ENCODE results near the gene KHSRP. TPM values are rescaled to one million over a fixed set of nuclear protein-coding genes. Genes with fewer than 3 reads are reported as not detected.

The KHSRP gene
- total and polyA plus RNA-seq, 2 of the 13 experiments (the other 11 are each of a cell fraction or from before 2014, with no cell fraction given), result 72.1 to 129 TPM

GRCh38 chr19:6384381-6384780, 40.2 kb downstream of the KHSRP start (continued):
- TF ChIP-seq, protein P1, sequence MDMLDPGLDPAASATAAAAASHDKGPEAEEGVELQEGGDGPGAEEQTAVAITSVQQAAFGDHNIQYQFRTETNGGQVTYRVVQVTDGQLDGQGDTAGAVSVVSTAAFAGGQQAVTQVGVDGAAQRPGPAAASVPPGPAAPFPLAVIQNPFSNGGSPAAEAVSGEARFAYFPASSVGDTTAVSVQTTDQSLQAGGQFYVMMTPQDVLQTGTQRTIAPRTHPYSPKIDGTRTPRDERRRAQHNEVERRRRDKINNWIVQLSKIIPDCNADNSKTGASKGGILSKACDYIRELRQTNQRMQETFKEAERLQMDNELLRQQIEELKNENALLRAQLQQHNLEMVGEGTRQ (IDR thresholded peaks at IDR 0.05; ENCODE audit: low read depth, low read length), result no peak
- TF ChIP-seq, protein P1 (CRISPR knock-in tag; IDR thresholded peaks at IDR 0.05; ENCODE audit: borderline replicate concordance), result no peak
- TF ChIP-seq ESRRA (CRISPR knock-in tag; IDR thresholded peaks at IDR 0.05; ENCODE audit: low read depth), result no peak
- TF ChIP-seq, protein P2, sequence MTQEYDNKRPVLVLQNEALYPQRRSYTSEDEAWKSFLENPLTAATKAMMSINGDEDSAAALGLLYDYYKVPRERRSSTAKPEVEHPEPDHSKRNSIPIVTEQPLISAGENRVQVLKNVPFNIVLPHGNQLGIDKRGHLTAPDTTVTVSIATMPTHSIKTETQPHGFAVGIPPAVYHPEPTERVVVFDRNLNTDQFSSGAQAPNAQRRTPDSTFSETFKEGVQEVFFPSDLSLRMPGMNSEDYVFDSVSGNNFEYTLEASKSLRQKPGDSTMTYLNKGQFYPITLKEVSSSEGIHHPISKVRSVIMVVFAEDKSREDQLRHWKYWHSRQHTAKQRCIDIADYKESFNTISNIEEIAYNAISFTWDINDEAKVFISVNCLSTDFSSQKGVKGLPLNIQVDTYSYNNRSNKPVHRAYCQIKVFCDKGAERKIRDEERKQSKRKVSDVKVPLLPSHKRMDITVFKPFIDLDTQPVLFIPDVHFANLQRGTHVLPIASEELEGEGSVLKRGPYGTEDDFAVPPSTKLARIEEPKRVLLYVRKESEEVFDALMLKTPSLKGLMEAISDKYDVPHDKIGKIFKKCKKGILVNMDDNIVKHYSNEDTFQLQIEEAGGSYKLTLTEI (CRISPR knock-in tag; conservative IDR thresholded peaks at IDR 0.05), result no peak
- no peak for TF ChIP-seq CSRNP2 (CRISPR knock-in tag; conservative IDR thresholded peaks at IDR 0.05; ENCODE audit: low read depth)
- no peak for TF ChIP-seq RORA (CRISPR knock-in tag; IDR thresholded peaks at IDR 0.05)
- no peak for TF ChIP-seq BCL6 (CRISPR knock-in tag; IDR thresholded peaks at IDR 0.05)
- TF ChIP-seq ZNF570 (CRISPR knock-in tag; IDR thresholded peaks at IDR 0.05; ENCODE audit: borderline replicate concordance), result no peak
- TF ChIP-seq, protein P3, sequence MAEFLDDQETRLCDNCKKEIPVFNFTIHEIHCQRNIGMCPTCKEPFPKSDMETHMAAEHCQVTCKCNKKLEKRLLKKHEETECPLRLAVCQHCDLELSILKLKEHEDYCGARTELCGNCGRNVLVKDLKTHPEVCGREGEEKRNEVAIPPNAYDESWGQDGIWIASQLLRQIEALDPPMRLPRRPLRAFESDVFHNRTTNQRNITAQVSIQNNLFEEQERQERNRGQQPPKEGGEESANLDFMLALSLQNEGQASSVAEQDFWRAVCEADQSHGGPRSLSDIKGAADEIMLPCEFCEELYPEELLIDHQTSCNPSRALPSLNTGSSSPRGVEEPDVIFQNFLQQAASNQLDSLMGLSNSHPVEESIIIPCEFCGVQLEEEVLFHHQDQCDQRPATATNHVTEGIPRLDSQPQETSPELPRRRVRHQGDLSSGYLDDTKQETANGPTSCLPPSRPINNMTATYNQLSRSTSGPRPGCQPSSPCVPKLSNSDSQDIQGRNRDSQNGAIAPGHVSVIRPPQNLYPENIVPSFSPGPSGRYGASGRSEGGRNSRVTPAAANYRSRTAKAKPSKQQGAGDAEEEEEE (CRISPR knock-in tag; IDR thresholded peaks at IDR 0.05; ENCODE audit: borderline replicate concordance), result no peak
- no peak for TF ChIP-seq ZNF225 (CRISPR knock-in tag; IDR thresholded peaks at IDR 0.05)
